Heart left ventricle (tissue), 13 donors: ENCODE measurements around the gene INPP5D.
"Not testable (repeated sequence)": the region's sequence is repeated elsewhere in the genome, so short reads cannot be mapped to it uniquely, and the experiment has no call there.

Experiments
- POLR2A ChIP-seq, 2 donors: fragments of 450-650 bp; IDR thresholded peaks; one replicate each; pipeline ENCODE4 v1.6.1; 2017; ENCODE audit warnings: antibody characterized with exemption in 2 of 2, mild to moderate bottlenecking in 2 of 2, moderate library complexity in 2 of 2
- TF ChIP-seq, protein P1 (sequence below), 12 donors: fragments of 200-600 bp; sonication (generic) in 4 of 12; IDR thresholded peaks; one replicate each; pipeline versions ENCODE4 v1.5.0 to v1.8.0; 2018 to 2022; ENCODE audit warnings: antibody characterized with exemption in 12 of 12, mild to moderate bottlenecking in 5 of 12
- donor health status: ischemic (EF 13 %, LVEDD 7.1; RV severe dilation, severe dysfunction).
- donor health status: DM: no; HTN: yes; CAD: no.
- donor health status: DM: no; HTN: no; CAD: no.
- donor health status: ischemic (EF 25% LVEDD 6.9; RV normal size, moderate dysfunction).
- donor health status: ischemic (EF 25% LVEDD 5.7; RV mildly dilated, moderate dysfunction).
- donor health status: ischemic (EF 35%, LVEDD 5.7; RV mildly dilated, moderate dysfunction).
- donor health status: nonischemic (EF 11% LVEDD 7.7; RV severe dilation, severe dysfunction).
- donor health status: DM: yes; HTN: yes; CAD: no.
- donor health status: PGD.
- donor health status: ischemic (EF 29% LVEDD 5.4; RV normal size, mild dysfunction).
- donor health status: nonischemic (EF 23%, LVEDD 6.1; RV moderate dilation, normal function).

DNA sequence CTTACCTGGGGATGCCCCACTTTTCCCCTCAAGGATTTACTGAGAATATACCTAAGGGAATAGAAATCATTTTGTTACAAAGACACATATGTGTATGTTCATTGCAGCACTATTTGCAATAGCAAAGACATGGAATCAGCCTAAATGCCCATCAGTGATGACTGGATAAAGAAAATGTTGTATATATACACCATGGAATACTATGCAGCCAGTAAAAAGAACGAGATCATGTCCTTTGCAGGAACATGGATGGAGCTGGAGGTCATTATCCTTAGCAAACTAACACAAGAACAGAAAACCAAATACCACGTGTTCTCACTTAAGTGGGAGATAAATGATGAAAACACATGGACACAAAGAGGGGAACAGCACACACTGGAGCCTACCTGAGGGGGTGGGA is 63.4 kb downstream of the INPP5D start:
- TF ChIP-seq POLR2A (IDR thresholded peaks at IDR 0.05): not testable (repeated sequence)
- TF ChIP-seq, protein P1, sequence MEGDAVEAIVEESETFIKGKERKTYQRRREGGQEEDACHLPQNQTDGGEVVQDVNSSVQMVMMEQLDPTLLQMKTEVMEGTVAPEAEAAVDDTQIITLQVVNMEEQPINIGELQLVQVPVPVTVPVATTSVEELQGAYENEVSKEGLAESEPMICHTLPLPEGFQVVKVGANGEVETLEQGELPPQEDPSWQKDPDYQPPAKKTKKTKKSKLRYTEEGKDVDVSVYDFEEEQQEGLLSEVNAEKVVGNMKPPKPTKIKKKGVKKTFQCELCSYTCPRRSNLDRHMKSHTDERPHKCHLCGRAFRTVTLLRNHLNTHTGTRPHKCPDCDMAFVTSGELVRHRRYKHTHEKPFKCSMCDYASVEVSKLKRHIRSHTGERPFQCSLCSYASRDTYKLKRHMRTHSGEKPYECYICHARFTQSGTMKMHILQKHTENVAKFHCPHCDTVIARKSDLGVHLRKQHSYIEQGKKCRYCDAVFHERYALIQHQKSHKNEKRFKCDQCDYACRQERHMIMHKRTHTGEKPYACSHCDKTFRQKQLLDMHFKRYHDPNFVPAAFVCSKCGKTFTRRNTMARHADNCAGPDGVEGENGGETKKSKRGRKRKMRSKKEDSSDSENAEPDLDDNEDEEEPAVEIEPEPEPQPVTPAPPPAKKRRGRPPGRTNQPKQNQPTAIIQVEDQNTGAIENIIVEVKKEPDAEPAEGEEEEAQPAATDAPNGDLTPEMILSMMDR (IDR thresholded peaks at IDR 0.05): not testable (repeated sequence)
